Sigmoid colon (tissue), 7 donors: ENCODE data around the gene ACOXL. TPM values are rescaled to one million over a fixed set of nuclear protein-coding genes. Genes with fewer than 3 reads are reported as not detected.
A peak's percentile ranks its signal among the peaks of the same experiment; 100 is the strongest.
"Not testable (repeated sequence)": the region's sequence is repeated elsewhere in the genome, so short reads cannot be mapped to it uniquely, and the experiment has no call there.

Experiments
- DNase-seq: peaks from one replicate; pipeline ENCODE4 v3.0.0-alpha.2; 2019
- H3K27ac ChIP-seq, 4 donors: fragments of 200-600 bp; sonication (generic); one replicate each; pipeline ENCODE4 v1.5.1; 2016 to 2019; ENCODE audit warnings: mild to moderate bottlenecking in 1 of 4
- H3K27me3 ChIP-seq, 3 donors: fragments of 200-600 bp; sonication (generic); one replicate each; pipeline ENCODE4 v1.5.1; 2019; ENCODE audit warnings: mild to moderate bottlenecking in 1 of 3
- H3K36me3 ChIP-seq, 4 donors: fragments of 200-600 bp; sonication (generic); one replicate each; pipeline ENCODE4 v1.5.1; 2016 to 2019
- H3K4me1 ChIP-seq, 4 donors: fragments of 200-600 bp; sonication (generic); one replicate each; pipeline ENCODE4 v1.5.1; 2017 to 2019
- H3K4me3 ChIP-seq, 4 donors: fragments of 200-600 bp; sonication (generic); one replicate each; pipeline ENCODE4 v1.5.1; 2017 to 2019; ENCODE audit warnings: mild to moderate bottlenecking in 2 of 4, moderate library complexity in 1 of 4
- H3K9me3 ChIP-seq, 4 donors: fragments of 200-600 bp in 3 of 4; sonication (generic) in 3 of 4; one replicate each; pipeline versions ENCODE4 v1.5.1 to v1.6.1; 2013 to 2019
- CTCF ChIP-seq, 4 experiments: fragments of 450-650 bp in 3 of 4; fragments of 200-600 bp in 1 of 4; IDR thresholded peaks; one replicate each; pipeline ENCODE4 v1.5.1; 2016 to 2019; ENCODE audit warnings: antibody characterized with exemption in 4 of 4, mild to moderate bottlenecking in 3 of 4, moderate library complexity in 2 of 4
- EP300 ChIP-seq, 4 donors: sonication (generic); formaldehyde crosslinking; IDR thresholded peaks; one replicate each; pipeline ENCODE4 v1.6.1; 2017; ENCODE audit warnings: antibody characterized with exemption in 4 of 4
- POLR2A ChIP-seq, 2 donors: fragments of 450-650 bp; IDR thresholded peaks; one replicate each; pipeline ENCODE4 v1.6.1; 2016; ENCODE audit warnings: antibody characterized with exemption in 2 of 2, mild to moderate bottlenecking in 2 of 2, moderate library complexity in 2 of 2
- POLR2AphosphoS5 ChIP-seq, 4 donors: sonication (generic); formaldehyde crosslinking; IDR thresholded peaks; one replicate each; pipeline ENCODE4 v1.6.1; 2017; ENCODE audit warnings: antibody characterized with exemption in 4 of 4
- WGBS, 2 donors: extraction: QIAGEN DNeasy Blood & Tissue Kit; methylation state at CpG; one replicate each; pipeline ENCODE4 v1.1.7; 2013; 5-methylcytosine and 5-hydroxymethylcytosine counted together
- intact Hi-C: fragments of 100-400 bp; cut with DNase I; formaldehyde crosslinking; loops from one replicate; pipeline ENCODE4 v1.15.1; 2023
- polyA plus RNA-seq, 3 donors: library from polyadenylated mRNA; stranded (reverse); fragments of 200-250 nt; gene quantifications; one replicate each; pipeline ENCODE4 v1.2.3, GENCODE V29; 2013
- total RNA-seq, 4 donors: library from RNA; depleted of rRNA; stranded (reverse); fragments of >200 nt; gene quantifications; one replicate each; pipeline ENCODE4 v1.1.0, GENCODE V29; 2016
- donor health status: healthy with polysubstance abuse.
- donor health status: Bipolar disorder and iron deficiency.
- donor health status: healthy.

Gene ACOXL
- total and polyA plus RNA-seq, 7 donors = 0.45 TPM; not detected in 6

GRCh38 chr2:111072220-111072871 is 340.0 kb downstream of the ACOXL start:
- Histone ChIP-seq H3K27me3 (no peaks in the 10 kb centered on the region), H3K4me3 (no peak overlapping the region), H3K4me1 (peaks cover 0 to 5% (median 2%) of the 10 kb centered on the region in 4 donors), H3K9me3 (peaks cover 0 to 6% (median 0%) of the 10 kb centered on the region in 4 donors), H3K36me3 (no peaks in the 10 kb centered on the region), H3K27ac (peak overlapping the region in 3 of 4 donors; percentile 10 to 26 (median 21))
- no peak for DNase-seq
- 61 to 69% methylated on average over 2 of the region's 2 CpGs for WGBS, 2 donors
- intact Hi-C loops = no loop called here
- no peak for TF ChIP-seq EP300 (IDR thresholded peaks at IDR 0.05)
- no peak for TF ChIP-seq POLR2AphosphoS5 (IDR thresholded peaks at IDR 0.05)
- TF ChIP-seq CTCF (IDR thresholded peaks at IDR 0.05) = no peak
- no peak for TF ChIP-seq POLR2A (IDR thresholded peaks at IDR 0.05)

GRCh38 chr2:111082659-111083058 is 350.3 kb downstream of the ACOXL start:
- H3K4me1 ChIP-seq, H3K9me3 ChIP-seq, H3K27ac ChIP-seq, H3K4me3 ChIP-seq, intact Hi-C loops, H3K36me3 ChIP-seq, DNase-seq, H3K27me3 ChIP-seq: not testable (repeated sequence)
- 0% methylated on average over 1 of the region's 1 CpG for WGBS, 2 donors

GRCh38 chr2:111091811-111092211 is 359.4 kb downstream of the ACOXL start:
- no peak overlapping the region for H3K4me3 ChIP-seq
- WGBS, 2 donors = 83 to 90% methylated on average over 3 of the region's 3 CpGs
- H3K27me3 ChIP-seq = no peaks in the 10 kb centered on the region
- intact Hi-C loops = no loop called here
- TF ChIP-seq EP300 (IDR thresholded peaks at IDR 0.05) = no peak
- TF ChIP-seq CTCF (IDR thresholded peaks at IDR 0.05) = no peak
- TF ChIP-seq POLR2AphosphoS5 (IDR thresholded peaks at IDR 0.05) = no peak
- TF ChIP-seq POLR2A (IDR thresholded peaks at IDR 0.05) = no peak
- H3K36me3 ChIP-seq = no peaks in the 10 kb centered on the region
- H3K4me1 ChIP-seq = no peaks in the 10 kb centered on the region
- no peak for DNase-seq
- no peaks in the 10 kb centered on the region for H3K9me3 ChIP-seq
- H3K27ac ChIP-seq = no peak overlapping the region

- H3K36me3 ChIP-seq = no peaks in the 10 kb centered on the region
- no peaks in the 10 kb centered on the region for H3K27me3 ChIP-seq
Measured at GRCh38 chr2:111094691-111095090, 362.3 kb downstream of the ACOXL start.

GRCh38 chr2:111095434-111095833 is 363.1 kb downstream of the ACOXL start:
- Histone ChIP-seq H3K4me1 (no peaks in the 10 kb centered on the region), H3K27me3 (no peaks in the 10 kb centered on the region), H3K9me3 (no peaks in the 10 kb centered on the region), H3K36me3 (no peaks in the 10 kb centered on the region), H3K4me3 (no peak overlapping the region), H3K27ac (no peak overlapping the region)
- DNase-seq = no peak
- TF ChIP-seq POLR2AphosphoS5 (IDR thresholded peaks at IDR 0.05) (no peak), EP300 (IDR thresholded peaks at IDR 0.05) (no peak), POLR2A (IDR thresholded peaks at IDR 0.05) (no peak), CTCF (IDR thresholded peaks at IDR 0.05) (no peak)
- intact Hi-C loops = no loop called here
- 95 to 96% methylated on average over 8 of the region's 8 CpGs for WGBS, 2 donors

More at GRCh38 chr2:111094691-111095090, 362.3 kb downstream of the ACOXL start:
- Histone ChIP-seq H3K9me3 (no peaks in the 10 kb centered on the region), H3K4me3 (no peak overlapping the region), H3K27ac (no peak overlapping the region), H3K4me1 (no peaks in the 10 kb centered on the region)
- no peak for TF ChIP-seq POLR2AphosphoS5 (IDR thresholded peaks at IDR 0.05)
- TF ChIP-seq EP300 (IDR thresholded peaks at IDR 0.05) = no peak
- no peak for TF ChIP-seq CTCF (IDR thresholded peaks at IDR 0.05)
- no peak for TF ChIP-seq POLR2A (IDR thresholded peaks at IDR 0.05)
- intact Hi-C loops = no loop called here
- DNase-seq = no peak
- 92 to 97% methylated on average over 2 of the region's 2 CpGs for WGBS, 2 donors
